ENCODE measurements around the gene SPRED3.

- TF ChIP-seq CTCF (IDR thresholded peaks at IDR 0.05; ENCODE audit: low read depth, low read length): no peak
- no peak for TF ChIP-seq EZH2phosphoT487 (IDR thresholded peaks at IDR 0.05; ENCODE audit: low read depth)
Observed at GRCh38 chr19:38389957-38390924, 1.7 kb downstream of the SPRED3 start.
